GM12891 (cell line): ENCODE data around the gene PKP1.

Experiments used
- PAX5 ChIP-seq: IDR thresholded peaks from 2 replicates; pipeline ENCODE4 v1.6.1; 2011; ENCODE audit warnings: low read length, moderate library complexity, mild to moderate bottlenecking; ENCODE audit not compliant: insufficient read depth, severe bottlenecking
- POLR2A ChIP-seq: IDR thresholded peaks from 2 replicates; pipeline ENCODE4 v1.6.1; 2011; ENCODE audit warnings: low read depth, low read length, control low read depth
- POLR2AphosphoS5 ChIP-seq: IDR thresholded peaks from 2 replicates; pipeline ENCODE4 v1.6.1; 2011; ENCODE audit warnings: low read depth, low read length, control low read depth
- SPI1 ChIP-seq: IDR thresholded peaks from 2 replicates; pipeline ENCODE4 v1.6.1; 2011; ENCODE audit warnings: low read depth, low read length, control low read depth
- TAF1 ChIP-seq: IDR thresholded peaks from 2 replicates; pipeline ENCODE4 v1.6.1; 2011; ENCODE audit warnings: low read depth, low read length, control low read depth

DNA sequence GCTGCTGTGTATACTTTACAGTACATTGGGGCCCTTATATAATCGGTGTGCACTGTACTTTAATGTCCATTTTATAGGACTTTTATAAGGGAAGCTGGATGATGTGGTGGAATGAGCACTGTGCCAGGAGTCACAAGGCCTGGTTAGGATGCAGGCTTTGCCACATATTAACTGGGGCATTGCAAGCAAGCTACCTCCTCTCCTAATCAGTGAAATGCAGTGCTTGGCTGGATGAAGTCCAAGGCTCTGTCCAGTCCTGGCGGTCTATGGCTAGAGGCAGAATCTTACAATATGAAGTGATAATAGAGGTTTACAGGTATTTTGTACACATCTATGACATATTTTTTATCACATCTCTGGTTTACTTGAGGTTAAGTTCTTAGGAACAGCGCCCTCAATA is 1.7 kb upstream of the PKP1 start:
- TF ChIP-seq POLR2A (no peak), POLR2AphosphoS5 (no peak), TAF1 (no peak), SPI1 (no peak), PAX5 (no peak)
